HepG2 (cell line): ENCODE measurements around the gene SHCBP1L. TPM values are rescaled to one million over a fixed set of nuclear protein-coding genes. Genes with fewer than 3 reads are reported as not detected.
"Not testable (repeated sequence)": the region's sequence is repeated elsewhere in the genome, so short reads cannot be mapped to it uniquely, and the experiment has no call there.

Source experiments
- ATAC-seq: fragments of 200-7000 bp; cut with Tn5 transposase; 3 replicates; pipeline ENCODE4 v1.9.1; 2020; ENCODE audit warnings: mild to moderate bottlenecking, moderate library complexity
- BruUV-seq: library from RNA; stranded (reverse); fragments of 400-500 nt; replicated peaks from 2 replicates; lab custom pipeline; 2021; lab: Mats Ljungman, UMichigan
- CTCF ChIA-PET: fragments of 300-600 bp; formaldehyde crosslinking; extraction: SDS; loops from one replicate; lab custom pipeline; 2021; ENCODE audit warnings: low total read pairs, inconsistent platforms, low intra/inter-chr PET ratio; lab: Yijun Ruan, JAX
- POLR2A ChIA-PET: fragments of 350-600 bp; sonication (Branson Sonifier 250); formaldehyde crosslinking; loops from one replicate; lab custom pipeline; 2020; ENCODE audit warnings: antibody characterized with exemption, inconsistent platforms; lab: Yijun Ruan, JAX
- DNase-seq: peaks from one replicate; pipeline ENCODE4 v3.0.0-alpha.2; 2015; ENCODE audit warnings: low spot score
- FAIRE-seq: peaks from 3 replicates; lab custom pipeline; 2011; peaks lifted over from hg19 to GRCh38; lab: Jason Lieb, UNC
- H2AFZ ChIP-seq: one replicate; pipeline ENCODE4 v1.6.1; 2011; ENCODE audit warnings: low read length, inconsistent platforms
- H3K27ac ChIP-seq: fragments of 300-600 bp; 3 replicates; pipeline ENCODE4 v1.8.0; 2011; ENCODE audit warnings: mixed run types, mild to moderate bottlenecking, mixed read lengths, low read length, inconsistent platforms; ENCODE audit not compliant: insufficient read depth; ENCODE audit errors: extremely low read length
- H3K27me3 ChIP-seq, 2 experiments: fragments of 200-600 bp in 1 of 2; 2 replicates in 1 of 2; 3 replicates in 1 of 2; pipeline versions ENCODE4 v1.6.0 to v1.8.0; 2011; ENCODE audit warnings: low read length in 2 of 2, mild to moderate bottlenecking in 2 of 2, moderate library complexity in 2 of 2, inconsistent platforms in 1 of 2; ENCODE audit not compliant: insufficient read depth in 2 of 2, control insufficient read depth in 1 of 2
- H3K36me3 ChIP-seq, 2 experiments: fragments of 200-600 bp in 1 of 2; replicated peaks in 1 of 2; 2 replicates in 1 of 2; 3 replicates in 1 of 2; pipeline versions ENCODE4 v1.5.1 to v1.8.0; 2011; ENCODE audit warnings: low read length in 2 of 2, inconsistent platforms in 1 of 2; ENCODE audit not compliant: insufficient read depth in 2 of 2, control insufficient read depth in 1 of 2
- H3K4me1 ChIP-seq: 2 replicates; pipeline ENCODE4 v1.5.1; 2012; ENCODE audit warnings: low read length, inconsistent platforms; ENCODE audit not compliant: insufficient read depth
- H3K4me2 ChIP-seq: 2 replicates; pipeline ENCODE4 v1.6.0; 2011; ENCODE audit warnings: low read depth, low read length, inconsistent platforms
- H3K4me3 ChIP-seq, 3 experiments: fragments of 200-600 bp in 1 of 3; sonication (generic), shearing (Covaris generic) in 1 of 3; replicated peaks in 1 of 3; 2 replicates each; pipeline ENCODE4 v1.5.1; 2011 to 2016; ENCODE audit warnings: low read length in 3 of 3, inconsistent platforms in 2 of 3, low read depth in 2 of 3, mild to moderate bottlenecking in 2 of 3, control low read depth in 1 of 3, mixed read lengths in 1 of 3; ENCODE audit not compliant: insufficient read depth in 1 of 3
- H3K79me2 ChIP-seq: one replicate; pipeline ENCODE4 v1.6.1; 2011; ENCODE audit warnings: low read length, inconsistent platforms; ENCODE audit not compliant: insufficient read depth
- H3K9ac ChIP-seq: 2 replicates; pipeline ENCODE4 v1.6.0; 2011; ENCODE audit warnings: mild to moderate bottlenecking, low read depth, low read length, inconsistent platforms; ENCODE audit not compliant: insufficient read depth
- H3K9me3 ChIP-seq: 2 replicates; pipeline ENCODE4 v1.5.1; 2012; ENCODE audit warnings: mild to moderate bottlenecking, low read length
- H4K20me1 ChIP-seq: 2 replicates; pipeline ENCODE4 v1.6.0; 2011; ENCODE audit warnings: inconsistent platforms, mild to moderate bottlenecking, low read length, moderate library complexity; ENCODE audit not compliant: insufficient read depth
- HHEX ChIP-seq: IDR thresholded peaks from 2 replicates; pipeline ENCODE4 v1.6.1; 2016; ENCODE audit warnings: control low read depth
- JARID2 ChIP-seq: sonication (generic); formaldehyde crosslinking; IDR thresholded peaks from 2 replicates; pipeline ENCODE4 v1.8.1; 2023; ENCODE audit warnings: missing genetic modification reagents, inconsistent platforms; ENCODE audit not compliant: insufficient replicate concordance
- RNF2 ChIP-seq: fragments of 450-650 bp; conservative IDR thresholded peaks from 2 replicates; pipeline ENCODE4 v1.6.1; 2016; ENCODE audit warnings: low read depth
- SRY ChIP-seq: sonication (generic); formaldehyde crosslinking; IDR thresholded peaks from 2 replicates; pipeline ENCODE4 v1.8.0; 2022; ENCODE audit warnings: mild to moderate bottlenecking, missing genetic modification reagents
- YY1 ChIP-seq: IDR thresholded peaks from 2 replicates; pipeline ENCODE4 v1.6.1; 2011; ENCODE audit warnings: low read length, low read depth, moderate library complexity, mild to moderate bottlenecking; ENCODE audit not compliant: insufficient read depth, insufficient replicate concordance
- ZBTB38 ChIP-seq: sonication (generic); formaldehyde crosslinking; IDR thresholded peaks from 2 replicates; pipeline ENCODE4 v1.5.1; 2020; ENCODE audit warnings: mild to moderate bottlenecking, missing genetic modification reagents
- ZKSCAN8 ChIP-seq: IDR thresholded peaks from 2 replicates; pipeline ENCODE4 v1.6.1; 2016; ENCODE audit warnings: borderline replicate concordance, missing genetic modification reagents, missing compliant biosample characterization
- ZNF768 ChIP-seq: sonication (generic); formaldehyde crosslinking; IDR thresholded peaks from 2 replicates; pipeline ENCODE4 v1.4.0; 2020; ENCODE audit warnings: missing genetic modification reagents
- WGBS: methylation state at CpG from one replicate; pipeline ENCODE4 v1.1.6; 2017; ENCODE audit warnings: low lambda C conversion rate; 5-methylcytosine and 5-hydroxymethylcytosine counted together
- in situ Hi-C: cut with HindIII; loops from 2 replicates; pipeline ENCODE4 v1.10.0; 2017; ENCODE audit warnings: low pct_unique_long_range_greater_than_20kb; ENCODE audit not compliant: extremely low pct_ligation_motif_present
- intact Hi-C: fragments of 100-400 bp; cut with micrococcal nuclease; formaldehyde crosslinking; loops from one replicate; pipeline ENCODE4 v1.10.0; 2022; ENCODE audit not compliant: unreplicated experiment
- polyA plus RNA-seq, 8 experiments: library from polyadenylated mRNA; depleted of rRNA in 3 of 8; stranded (reverse) in 7 of 8; unstranded in 1 of 8; fragments of >200 nt; fragmentation: Illumina TruSeq in 4 of 8; extraction: Trizol in 4 of 8; gene quantifications; 2 replicates each; pipeline versions ENCODE4 v1.2.1 to v1.2.3, GENCODE V29; 2011 to 2016; ENCODE audit warnings: low read depth in 4 of 8, missing spikeins in 1 of 8, mixed read lengths in 1 of 8; ENCODE audit not compliant: insufficient read depth in 1 of 8
- total RNA-seq, 5 experiments: library from RNA; depleted of rRNA; stranded (reverse); fragments of >200 nt; fragmentation: Illumina TruSeq; extraction: Trizol; gene quantifications; 2 replicates each; pipeline ENCODE4 v1.2.3, GENCODE V29; 2016; ENCODE audit warnings: low read depth in 1 of 5
- TF ChIP-seq, protein P1 (sequence below): sonication (generic); formaldehyde crosslinking; IDR thresholded peaks from 2 replicates; pipeline ENCODE4 v1.4.0; 2020; ENCODE audit warnings: mild to moderate bottlenecking, low read depth, missing genetic modification reagents

The SHCBP1L gene
- total and polyA plus RNA-seq, 2 of the 13 experiments (the other 11 are each of a cell fraction or from before 2014, with no cell fraction given) = not detected

DNA sequence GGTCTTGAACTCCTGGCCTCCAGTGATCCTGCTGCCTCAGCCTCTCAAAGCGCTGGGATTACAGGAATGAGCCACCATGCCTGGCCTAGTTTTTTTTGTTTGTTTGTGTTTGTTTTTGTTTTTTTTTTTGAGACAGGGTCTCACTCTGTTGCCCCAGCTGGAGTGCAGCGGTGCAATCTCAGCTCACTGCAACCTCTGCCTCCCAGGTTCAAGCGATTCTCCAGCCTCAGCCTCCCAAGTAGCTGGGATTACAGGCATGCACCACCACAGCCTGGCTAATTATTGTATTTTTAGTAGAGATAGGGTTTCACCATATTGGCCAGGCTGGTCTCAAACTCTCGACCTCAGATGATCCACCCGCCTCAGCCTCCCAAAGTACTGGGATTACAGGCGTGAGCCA, 9.6 kb downstream of the SHCBP1L start:
- intact Hi-C loops, H4K20me1 ChIP-seq, H3K4me2 ChIP-seq, POLR2A ChIA-PET, H3K36me3 ChIP-seq, H3K9ac ChIP-seq, ATAC-seq, H3K27me3 ChIP-seq, CTCF ChIA-PET, H2AFZ ChIP-seq, H3K4me1 ChIP-seq, DNase-seq, H3K27ac ChIP-seq, in situ Hi-C loops, H3K4me3 ChIP-seq, BruUV-seq, FAIRE-seq, H3K9me3 ChIP-seq, H3K79me2 ChIP-seq: not testable (repeated sequence)
- WGBS = 68% methylated on average over 6 of the region's 6 CpGs

DNA sequence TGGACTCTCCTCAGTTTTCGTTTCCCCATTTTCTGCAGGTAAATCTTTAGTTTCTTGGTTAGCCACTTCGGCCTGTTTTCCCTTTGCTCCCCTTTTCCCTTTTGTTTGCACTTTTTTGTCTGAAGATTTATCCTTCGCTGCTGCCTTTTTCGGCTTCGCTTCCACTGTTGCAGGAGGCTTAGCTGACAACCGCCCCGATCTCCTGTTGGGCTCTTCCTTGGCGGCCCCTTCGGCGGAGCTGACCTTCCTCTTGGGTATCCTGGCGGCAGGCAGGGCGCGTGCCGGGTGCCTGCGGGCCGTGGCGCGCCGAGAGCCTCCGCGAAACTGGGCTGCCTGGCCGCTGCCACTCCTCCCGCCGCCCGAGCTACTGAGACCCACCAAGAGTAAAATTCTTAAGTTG, 10.8 kb downstream of the SHCBP1L start:
- POLR2A ChIA-PET, H3K4me3 ChIP-seq: not testable (repeated sequence)

DNA sequence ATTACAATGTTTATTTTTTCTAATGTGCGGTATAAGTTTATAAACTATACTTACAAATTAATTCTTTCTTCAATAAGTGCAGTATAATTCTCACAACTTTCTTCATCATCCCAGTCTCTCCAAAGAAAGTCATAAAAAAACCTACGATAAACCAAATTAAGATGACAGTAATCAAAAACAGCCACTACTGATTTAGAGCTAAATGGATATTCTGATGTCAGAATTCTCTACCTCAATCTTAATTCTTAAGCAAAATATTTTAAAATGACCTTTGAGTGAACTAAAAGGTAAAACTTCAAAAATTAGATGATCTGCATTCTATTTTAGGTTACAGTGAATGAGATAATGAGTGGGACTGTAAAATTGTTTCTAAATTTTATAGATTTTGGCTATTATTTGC, 13.6 kb downstream of the SHCBP1L start:
- H3K4me1 ChIP-seq = no peaks in the 10 kb centered on the region
- DNase-seq = no peak
- ATAC-seq = no peak
- H3K36me3 ChIP-seq = no peaks in the 10 kb centered on the region
- ChIA-PET CTCF (no interaction called here), POLR2A (no interaction called here)
- no peak overlapping the region for H3K4me3 ChIP-seq
- H3K4me2 ChIP-seq = no peak overlapping the region
- 36% methylated on average over 2 of the region's 2 CpGs for WGBS
- FAIRE-seq = no peak
- no peaks in the 10 kb centered on the region for H4K20me1 ChIP-seq
- no peak overlapping the region for H3K27ac ChIP-seq
- no peaks in the 10 kb centered on the region for H3K79me2 ChIP-seq
- in situ Hi-C loops = no loop called here
- intact Hi-C loops = no loop called here
- H2AFZ ChIP-seq = no peak overlapping the region
- no peaks in the 10 kb centered on the region for H3K27me3 ChIP-seq
- peaks cover 5% of the 10 kb centered on the region; the same call in 1 of the 2 replicates for H3K9me3 ChIP-seq
- BruUV-seq = no TSS peak
- H3K9ac ChIP-seq = no peak overlapping the region
- no peak for TF ChIP-seq RNF2
- no peak for TF ChIP-seq HHEX (CRISPR knock-in tag)
- TF ChIP-seq, protein P1, sequence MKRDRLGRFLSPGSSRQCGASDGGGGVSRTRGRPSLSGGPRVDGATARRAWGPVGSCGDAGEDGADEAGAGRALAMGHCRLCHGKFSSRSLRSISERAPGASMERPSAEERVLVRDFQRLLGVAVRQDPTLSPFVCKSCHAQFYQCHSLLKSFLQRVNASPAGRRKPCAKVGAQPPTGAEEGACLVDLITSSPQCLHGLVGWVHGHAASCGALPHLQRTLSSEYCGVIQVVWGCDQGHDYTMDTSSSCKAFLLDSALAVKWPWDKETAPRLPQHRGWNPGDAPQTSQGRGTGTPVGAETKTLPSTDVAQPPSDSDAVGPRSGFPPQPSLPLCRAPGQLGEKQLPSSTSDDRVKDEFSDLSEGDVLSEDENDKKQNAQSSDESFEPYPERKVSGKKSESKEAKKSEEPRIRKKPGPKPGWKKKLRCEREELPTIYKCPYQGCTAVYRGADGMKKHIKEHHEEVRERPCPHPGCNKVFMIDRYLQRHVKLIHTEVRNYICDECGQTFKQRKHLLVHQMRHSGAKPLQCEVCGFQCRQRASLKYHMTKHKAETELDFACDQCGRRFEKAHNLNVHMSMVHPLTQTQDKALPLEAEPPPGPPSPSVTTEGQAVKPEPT (CRISPR knock-in tag) = no peak
- no peak for TF ChIP-seq JARID2
- no peak for TF ChIP-seq SRY (CRISPR knock-in tag)
- TF ChIP-seq ZKSCAN8 = no peak
- TF ChIP-seq ZBTB38 (CRISPR knock-in tag) = no peak
- no peak for TF ChIP-seq YY1
- no peak for TF ChIP-seq ZNF768 (CRISPR knock-in tag)

More for the DNA sequence above, 10.8 kb downstream of the SHCBP1L start:
- intact Hi-C loops, H3K9me3 ChIP-seq, H2AFZ ChIP-seq, in situ Hi-C loops, H3K36me3 ChIP-seq, FAIRE-seq, H3K27ac ChIP-seq, H3K9ac ChIP-seq, H3K4me2 ChIP-seq, H3K79me2 ChIP-seq, ATAC-seq, BruUV-seq, H3K27me3 ChIP-seq, H4K20me1 ChIP-seq, CTCF ChIA-PET, H3K4me1 ChIP-seq, DNase-seq: not testable (repeated sequence)
- 44% methylated on average over 25 of the region's 25 CpGs for WGBS
